GM12892 (cell line): Measurements from ENCODE around the gene CNOT6.

Source experiments
- DNase-seq: peaks from one replicate; pipeline ENCODE4 v3.0.0; 2011; ENCODE audit not compliant: insufficient read length
- FAIRE-seq: peaks from 2 replicates; lab custom pipeline; 2011; peaks lifted over from hg19 to GRCh38; lab: Jason Lieb, UNC
- POLR2A ChIP-seq: IDR thresholded peaks from 2 replicates; pipeline ENCODE4 v1.6.1; 2011; ENCODE audit warnings: low read depth, low read length, control low read depth
- POLR2AphosphoS5 ChIP-seq: IDR thresholded peaks from 2 replicates; pipeline ENCODE4 v1.6.1; 2011; ENCODE audit warnings: low read depth, low read length, control low read depth
- TAF1 ChIP-seq: IDR thresholded peaks from 2 replicates; pipeline ENCODE4 v1.6.1; 2011; ENCODE audit warnings: low read depth, mild to moderate bottlenecking, control low read depth, low read length, borderline replicate concordance

CNOT6 gene

DNA sequence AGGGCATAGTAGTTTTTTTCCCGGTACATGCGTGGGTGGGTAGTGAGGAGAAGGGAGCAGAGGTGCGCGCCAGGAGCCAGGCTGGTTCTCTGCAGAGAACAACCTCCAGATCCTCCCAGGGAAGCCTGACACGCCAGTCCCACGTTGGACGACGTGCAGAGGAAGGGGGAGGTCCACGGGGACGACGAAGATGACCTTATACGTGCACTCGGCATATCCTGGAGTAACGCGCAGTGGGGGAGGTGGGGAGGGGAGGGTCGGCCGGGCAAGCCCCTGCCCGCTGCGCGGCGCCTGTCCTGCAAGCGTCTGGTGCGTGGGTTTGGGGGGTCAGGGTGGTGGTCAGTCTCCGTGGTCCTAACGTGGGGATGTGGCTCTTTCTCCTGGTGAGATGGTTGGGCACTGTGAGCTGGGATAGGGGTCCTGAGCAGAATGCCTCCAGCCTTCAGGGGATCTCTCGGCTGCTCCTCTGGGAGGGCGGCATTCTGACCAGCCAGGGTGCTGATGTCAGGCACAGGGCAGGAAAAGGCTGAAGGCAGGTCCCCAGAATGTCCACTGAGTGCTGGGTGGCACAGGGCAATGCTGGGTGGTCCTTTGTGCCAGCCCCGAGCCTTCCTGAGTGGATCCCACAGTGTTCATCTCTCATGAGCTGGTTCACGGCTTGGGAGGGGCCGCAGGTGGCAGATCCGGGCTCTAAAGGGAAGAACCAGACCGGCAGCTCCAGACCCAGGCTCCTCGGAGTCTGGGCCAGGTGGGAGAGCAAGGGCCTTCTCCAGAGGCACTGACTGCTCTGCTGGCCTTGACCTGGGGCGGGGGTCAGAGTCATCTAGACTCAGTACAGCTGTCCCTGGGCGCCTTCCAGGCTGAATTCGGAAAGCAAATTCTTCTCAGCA lies 107.7 kb downstream of the CNOT6 start:
- DNase-seq = peak; percentile 20
- no peak for FAIRE-seq
- TF ChIP-seq TAF1 = no peak
- no peak for TF ChIP-seq POLR2A
- no peak for TF ChIP-seq POLR2AphosphoS5

DNA sequence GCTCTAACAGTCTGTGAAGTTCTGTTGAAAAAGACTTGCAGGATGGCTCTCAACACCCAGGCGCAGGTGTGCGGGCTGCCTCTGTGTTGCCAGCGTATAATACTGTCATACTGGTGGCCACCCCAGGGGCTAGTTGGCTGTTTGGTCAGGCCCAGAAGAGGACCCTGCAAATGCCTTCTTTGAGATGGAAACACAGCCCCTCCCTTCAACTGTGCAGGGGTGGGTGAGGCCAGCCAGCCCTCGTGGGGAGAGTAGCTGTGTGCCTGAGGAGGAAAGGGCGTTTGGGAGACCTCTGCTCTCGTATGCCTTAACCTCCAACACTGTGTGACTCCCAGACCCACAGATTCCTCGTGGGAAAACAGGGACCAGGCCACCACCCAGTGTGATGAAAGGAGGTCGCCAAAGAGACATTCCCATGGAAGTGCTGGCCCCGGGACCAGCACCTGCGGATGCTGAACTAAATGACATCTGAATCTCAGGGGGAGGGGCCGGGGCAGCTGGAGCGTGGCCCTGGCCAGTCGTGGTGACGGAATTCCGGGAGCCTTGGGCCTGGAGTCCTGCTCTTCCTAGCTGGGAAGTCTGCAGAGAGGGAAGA lies 108.4 kb downstream of the CNOT6 start:
- peak; percentile 17 for DNase-seq
- no peak for TF ChIP-seq POLR2AphosphoS5
- TF ChIP-seq POLR2A = no peak
- no peak for TF ChIP-seq TAF1
- FAIRE-seq = no peak

DNA sequence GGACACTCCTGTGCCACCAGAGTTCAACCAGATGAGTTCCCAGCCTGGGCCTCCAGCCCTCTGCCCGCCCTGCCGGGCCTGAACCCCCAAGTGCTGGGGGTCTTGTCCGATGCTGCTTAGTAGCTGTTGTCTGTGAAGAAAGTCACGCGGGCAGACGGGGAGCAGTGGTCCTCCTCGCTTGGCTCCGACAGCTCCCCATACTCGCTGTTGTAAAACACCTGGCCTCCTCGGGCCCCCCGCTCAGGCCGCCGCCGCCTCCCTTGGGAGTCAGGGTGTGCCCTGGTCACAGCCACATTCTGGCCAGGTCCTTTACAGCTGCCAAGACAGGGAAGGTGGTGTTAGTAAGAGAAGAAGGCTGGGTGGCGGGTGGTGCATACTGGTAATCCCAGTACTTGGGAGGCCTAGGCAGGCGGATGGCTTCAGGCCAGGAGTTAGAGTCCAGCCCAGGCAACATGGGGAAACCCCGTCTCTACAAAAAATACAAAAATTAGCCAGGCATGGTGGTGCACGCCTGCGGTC lies 109.0 kb downstream of the CNOT6 start:
- FAIRE-seq = no peak

DNA sequence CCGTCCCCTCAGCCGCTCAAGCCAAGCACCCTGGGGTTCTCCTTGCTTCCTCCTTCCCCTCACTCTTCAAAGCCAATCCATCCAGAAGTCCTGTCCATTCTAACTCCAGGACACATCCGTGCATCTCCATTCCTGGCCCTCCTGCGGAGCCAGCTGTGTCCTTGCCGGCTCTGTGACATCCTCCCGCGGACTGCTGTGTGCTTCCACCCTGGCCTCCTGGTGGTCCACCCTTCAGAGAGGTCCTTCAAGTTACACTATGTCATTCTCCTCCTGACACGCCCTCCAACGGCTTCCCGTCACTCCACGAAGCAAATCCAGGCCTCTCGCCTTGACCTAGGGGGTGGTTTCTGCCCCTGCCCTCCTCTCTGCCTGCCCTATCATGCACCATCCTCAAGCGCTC lies 110.1 kb downstream of the CNOT6 start:
- TF ChIP-seq POLR2A (no peak), TAF1 (no peak), POLR2AphosphoS5 (no peak)
- FAIRE-seq = no peak
- peak; percentile 16 for DNase-seq

More for the DNA sequence above, 109.0 kb downstream of the CNOT6 start:
- no peak for TF ChIP-seq POLR2AphosphoS5
- no peak for TF ChIP-seq POLR2A
- TF ChIP-seq TAF1 = no peak
- DNase-seq = no peak

DNA sequence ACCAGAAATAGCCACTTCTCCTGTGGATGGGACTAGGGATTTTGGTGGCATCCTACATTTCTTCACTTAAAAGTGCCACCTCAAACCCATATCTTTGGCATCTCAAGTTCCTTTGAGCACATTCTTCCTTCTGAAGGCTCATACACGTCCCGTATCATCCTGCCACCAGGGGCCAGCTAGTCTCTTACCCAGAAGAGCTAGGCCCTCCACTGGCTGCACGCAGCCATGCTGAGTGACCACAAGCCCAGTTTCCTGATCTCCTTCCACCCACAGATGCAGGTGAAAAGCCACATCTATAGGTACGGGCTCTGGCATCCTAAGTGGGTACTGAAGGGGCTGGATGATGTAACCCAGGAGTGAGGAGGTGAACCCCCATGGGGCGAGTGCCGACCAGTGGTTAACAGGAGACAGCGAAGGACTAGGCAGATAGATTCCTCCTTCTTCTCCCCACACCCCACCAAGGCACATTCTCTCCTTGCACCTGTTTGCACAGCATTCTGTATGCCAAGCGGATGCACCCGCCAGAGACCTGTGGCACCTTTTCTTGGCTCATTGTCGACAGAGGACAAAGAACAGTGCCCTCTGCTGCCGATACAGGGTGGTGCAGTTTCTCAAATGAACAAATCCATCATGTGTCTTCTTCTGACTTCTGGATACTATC lies 111.5 kb downstream of the CNOT6 start:
- DNase-seq (peak; percentile 63), FAIRE-seq (peak; percentile 77)
- no peak for TF ChIP-seq POLR2A
- TF ChIP-seq TAF1 = no peak
- no peak for TF ChIP-seq POLR2AphosphoS5

- DNase-seq (no peak), FAIRE-seq (no peak)
- TF ChIP-seq TAF1 (no peak), POLR2AphosphoS5 (no peak), POLR2A (no peak)
Observed at GRCh38 chr5:180606215-180606785, 112.1 kb downstream of the CNOT6 start.

- no peak for DNase-seq
Observed at GRCh38 chr5:180607861-180608571, 113.8 kb downstream of the CNOT6 start.

DNA sequence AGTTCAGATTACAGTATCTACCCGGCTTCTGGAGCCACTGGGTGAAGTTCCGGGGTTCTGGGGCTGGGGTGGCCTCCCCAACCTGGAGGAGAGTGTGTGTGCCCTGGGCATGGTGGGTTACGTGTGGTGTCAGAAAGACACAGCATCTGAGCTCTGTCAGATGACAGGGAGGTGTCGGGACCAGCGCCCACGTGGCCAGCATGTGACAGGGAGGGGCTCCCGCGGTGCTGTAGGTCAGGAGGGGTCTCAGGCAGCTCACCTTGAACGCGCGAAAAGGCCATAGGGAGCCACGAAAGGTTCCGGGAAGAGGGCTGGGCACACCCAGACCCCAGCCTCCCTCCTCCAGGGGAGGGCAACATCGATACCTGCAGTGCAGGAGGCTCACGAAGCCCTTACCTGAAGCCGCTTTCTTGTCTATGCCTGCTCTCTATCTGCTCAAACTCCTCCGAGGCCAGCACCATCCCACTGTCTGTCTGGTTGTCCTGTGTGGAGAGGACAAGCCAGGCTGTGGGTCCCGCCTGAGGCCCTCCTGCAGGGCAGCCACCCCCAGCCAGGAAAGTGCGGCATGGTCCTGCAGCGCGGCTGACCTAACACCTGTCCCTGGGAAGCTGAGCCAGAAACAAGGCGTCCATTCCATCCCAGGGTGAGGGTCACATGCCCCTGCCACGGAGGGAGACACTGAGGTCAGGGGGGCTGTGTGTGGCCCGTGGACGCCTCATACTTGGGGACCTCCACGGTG lies 114.6 kb downstream of the CNOT6 start:
- no peak for TF ChIP-seq POLR2A
- no peak for TF ChIP-seq POLR2AphosphoS5
- no peak for TF ChIP-seq TAF1

More at GRCh38 chr5:180607861-180608571, 113.8 kb downstream of the CNOT6 start:
- TF ChIP-seq POLR2AphosphoS5 = no peak
- no peak for TF ChIP-seq TAF1
- TF ChIP-seq POLR2A = no peak
- FAIRE-seq = no peak

GRCh38 chr5:180609386-180609785 lies 115.2 kb downstream of the CNOT6 start:
- FAIRE-seq = no peak
- no peak for DNase-seq
- TF ChIP-seq POLR2A (no peak), TAF1 (no peak), POLR2AphosphoS5 (no peak)

More for the DNA sequence above, 114.6 kb downstream of the CNOT6 start:
- DNase-seq = no peak
- FAIRE-seq = no peak

GRCh38 chr5:180609817-180610550 lies 115.8 kb downstream of the CNOT6 start:
- no peak for FAIRE-seq

More at GRCh38 chr5:180609817-180610550, 115.8 kb downstream of the CNOT6 start:
- DNase-seq = no peak
- TF ChIP-seq TAF1 (no peak), POLR2A (no peak), POLR2AphosphoS5 (no peak)
